Fibroblast of gingiva (primary cell): Measurements from ENCODE around the gene TMEM88.
"Not testable (repeated sequence)": the region's sequence is repeated elsewhere in the genome, so short reads cannot be mapped to it uniquely, and the experiment has no call there.

Experiments used
- DNase-seq: peaks from one replicate; pipeline ENCODE4 v3.0.0-alpha.2; 2011; ENCODE audit warnings: low read depth

Gene TMEM88

GRCh38 chr17:7854851-7855659 lies at the start of gene TMEM88:
Gene TMEM88 (plus strand): TSS chr17:7855066. CDS start chr17:7855075, 9 bp downstream.
- no peak for DNase-seq

GRCh38 chr17:7806587-7806986 lies 48.3 kb upstream of the TMEM88 start:
- no peak for DNase-seq

- DNase-seq, result no peak
Measured at GRCh38 chr17:7807206-7807605, 47.7 kb upstream of the TMEM88 start.

- DNase-seq, result no peak
Measured at GRCh38 chr17:7809086-7809790, 45.6 kb upstream of the TMEM88 start.

- DNase-seq, result not testable (repeated sequence)
Measured at GRCh38 chr17:7809791-7810343, 45.0 kb upstream of the TMEM88 start.

- no peak for DNase-seq
Measured at GRCh38 chr17:7811251-7811650, 43.6 kb upstream of the TMEM88 start.

GRCh38 chr17:7814969-7815368 lies 39.9 kb upstream of the TMEM88 start:
- no peak for DNase-seq

- DNase-seq, result no peak
Measured at GRCh38 chr17:7816926-7817642, 37.8 kb upstream of the TMEM88 start.

GRCh38 chr17:7817643-7817964 lies 37.3 kb upstream of the TMEM88 start:
- no peak for DNase-seq

- DNase-seq, result no peak
Measured at GRCh38 chr17:7818026-7818425, 36.8 kb upstream of the TMEM88 start.

- no peak for DNase-seq
Measured at GRCh38 chr17:7818746-7819645, 35.9 kb upstream of the TMEM88 start.

GRCh38 chr17:7820231-7820630 lies 34.6 kb upstream of the TMEM88 start:
- DNase-seq, result no peak

GRCh38 chr17:7822126-7822525 lies 32.7 kb upstream of the TMEM88 start:
- DNase-seq, result no peak

- DNase-seq, result no peak
Measured at GRCh38 chr17:7823581-7824001, 31.3 kb upstream of the TMEM88 start.

GRCh38 chr17:7824021-7824924 lies 30.6 kb upstream of the TMEM88 start:
- no peak for DNase-seq

GRCh38 chr17:7825206-7825990 lies 29.5 kb upstream of the TMEM88 start:
- peak; percentile 27 for DNase-seq

GRCh38 chr17:7830616-7831015 lies 24.2 kb upstream of the TMEM88 start:
- DNase-seq, result no peak

GRCh38 chr17:7831233-7831632 lies 23.6 kb upstream of the TMEM88 start:
- DNase-seq, result no peak

GRCh38 chr17:7832431-7832830 lies 22.4 kb upstream of the TMEM88 start:
- no peak for DNase-seq
